Suppressor macrophage treated with lipopolysaccharide for 4 hours (primary cell): ENCODE results near the gene KCNQ1.
A peak's percentile ranks its signal among the peaks of the same experiment; 100 is the strongest.

Experiments used
- DNase-seq: peaks from one replicate; pipeline ENCODE4 v3.0.0-alpha.2; 2020

The KCNQ1 gene

DNA sequence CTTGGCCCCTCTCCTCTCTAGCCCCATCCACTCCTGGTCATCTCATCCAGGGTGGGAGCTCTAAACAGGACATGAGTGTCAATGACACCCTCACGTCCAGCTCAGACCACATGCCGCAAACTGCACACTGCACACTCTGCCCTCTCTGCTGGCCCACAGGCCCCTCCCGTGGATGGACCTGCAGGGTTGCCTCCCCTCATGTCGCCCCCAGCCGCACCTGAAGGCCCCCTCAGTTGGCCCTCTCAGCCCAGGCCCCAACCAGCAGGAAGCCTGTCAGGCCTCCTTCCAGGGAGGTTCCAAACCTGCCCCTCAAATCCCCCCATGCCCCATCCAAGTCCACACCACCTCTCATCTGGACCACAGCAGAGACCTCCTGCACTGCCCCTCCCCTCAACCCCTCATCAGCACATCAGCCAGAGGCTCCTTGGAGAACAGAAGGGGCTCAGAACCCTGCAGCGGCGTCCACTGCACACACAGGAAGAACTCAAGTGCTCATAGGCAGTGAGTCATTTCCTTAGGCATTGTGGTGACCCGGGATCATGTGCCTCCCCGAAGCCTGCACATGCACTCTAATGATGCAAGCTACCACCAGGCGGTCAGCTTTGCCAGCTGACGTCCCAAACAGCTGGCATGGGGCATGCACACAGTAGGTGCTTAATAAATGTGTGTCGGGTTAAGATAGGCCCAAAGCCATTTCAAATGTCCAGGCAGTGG is 453.7 kb downstream of the KCNQ1 start:
- DNase-seq: peak; percentile 91
